Small intestine (tissue), 7 donors: ENCODE results near the gene ABR. TPM values are rescaled to one million over a fixed set of nuclear protein-coding genes. Genes with fewer than 3 reads are reported as not detected.
"Not testable (repeated sequence)": the region's sequence is repeated elsewhere in the genome, so short reads cannot be mapped to it uniquely, and the experiment has no call there.

ENCODE experiments used
- DNase-seq, 2 donors: peaks; one replicate each; pipeline versions ENCODE4 v3.0.0 to v3.0.0-alpha.2; 2013
- FAIRE-seq: peaks from 2 replicates; lab custom pipeline; 2012; peaks lifted over from hg19 to GRCh38; lab: Jason Lieb, UNC
- H3K27ac ChIP-seq, 3 donors: one replicate each; pipeline ENCODE4 v1.5.1; 2013; ENCODE audit warnings: low read length in 2 of 3, mild to moderate bottlenecking in 2 of 3, control low read depth in 1 of 3, inconsistent platforms in 1 of 3, low read depth in 1 of 3, moderate library complexity in 1 of 3
- H3K27me3 ChIP-seq, 3 donors: one replicate each; pipeline ENCODE4 v1.6.1; 2013; ENCODE audit warnings: low read length in 3 of 3, inconsistent platforms in 1 of 3; ENCODE audit not compliant: control insufficient read depth in 3 of 3, insufficient read depth in 3 of 3
- H3K36me3 ChIP-seq, 3 donors: one replicate each; pipeline ENCODE4 v1.6.1; 2013; ENCODE audit warnings: low read length in 3 of 3, inconsistent platforms in 1 of 3, low read depth in 1 of 3, mild to moderate bottlenecking in 1 of 3, moderate library complexity in 1 of 3; ENCODE audit not compliant: control insufficient read depth in 3 of 3, insufficient read depth in 2 of 3
- H3K4me1 ChIP-seq, 3 donors: one replicate each; pipeline ENCODE4 v1.6.1; 2013; ENCODE audit warnings: low read length in 2 of 3, inconsistent platforms in 1 of 3, low read depth in 1 of 3, mild to moderate bottlenecking in 1 of 3, moderate library complexity in 1 of 3; ENCODE audit not compliant: control insufficient read depth in 3 of 3, insufficient read depth in 2 of 3
- H3K4me3 ChIP-seq, 3 donors: one replicate each; pipeline ENCODE4 v1.5.1; 2013; ENCODE audit warnings: low read length in 3 of 3, control low read depth in 1 of 3, inconsistent platforms in 1 of 3, low read depth in 1 of 3, mild to moderate bottlenecking in 1 of 3, moderate library complexity in 1 of 3
- H3K9me3 ChIP-seq, 2 donors: one replicate each; pipeline ENCODE4 v1.6.1; 2013; ENCODE audit warnings: low read depth in 1 of 2, low read length in 1 of 2; ENCODE audit not compliant: control insufficient read depth in 2 of 2, insufficient read depth in 1 of 2
- WGBS, 3 donors: extraction: QIAGEN DNeasy Blood & Tissue Kit; methylation state at CpG; one replicate each; pipeline ENCODE4 v1.1.7; 2013; 5-methylcytosine and 5-hydroxymethylcytosine counted together
- polyA plus RNA-seq, 4 donors: library from polyadenylated mRNA; stranded (reverse) in 3 of 4; unstranded in 1 of 4; fragments of 200-250 nt in 3 of 4; fragments of 120-200 nt in 1 of 4; gene quantifications; one replicate each; pipeline versions ENCODE4 v1.2.1 to v1.2.3, GENCODE V29; 2013
- donor health status: healthy with polysubstance abuse.
- donor health status: control.
- donor health status: control.
- donor health status: Bipolar disorder and iron deficiency.
- donor health status: healthy.

Gene ABR
- polyA plus RNA-seq, 4 donors: 69.8 to 131 (median 83.5) TPM

DNA sequence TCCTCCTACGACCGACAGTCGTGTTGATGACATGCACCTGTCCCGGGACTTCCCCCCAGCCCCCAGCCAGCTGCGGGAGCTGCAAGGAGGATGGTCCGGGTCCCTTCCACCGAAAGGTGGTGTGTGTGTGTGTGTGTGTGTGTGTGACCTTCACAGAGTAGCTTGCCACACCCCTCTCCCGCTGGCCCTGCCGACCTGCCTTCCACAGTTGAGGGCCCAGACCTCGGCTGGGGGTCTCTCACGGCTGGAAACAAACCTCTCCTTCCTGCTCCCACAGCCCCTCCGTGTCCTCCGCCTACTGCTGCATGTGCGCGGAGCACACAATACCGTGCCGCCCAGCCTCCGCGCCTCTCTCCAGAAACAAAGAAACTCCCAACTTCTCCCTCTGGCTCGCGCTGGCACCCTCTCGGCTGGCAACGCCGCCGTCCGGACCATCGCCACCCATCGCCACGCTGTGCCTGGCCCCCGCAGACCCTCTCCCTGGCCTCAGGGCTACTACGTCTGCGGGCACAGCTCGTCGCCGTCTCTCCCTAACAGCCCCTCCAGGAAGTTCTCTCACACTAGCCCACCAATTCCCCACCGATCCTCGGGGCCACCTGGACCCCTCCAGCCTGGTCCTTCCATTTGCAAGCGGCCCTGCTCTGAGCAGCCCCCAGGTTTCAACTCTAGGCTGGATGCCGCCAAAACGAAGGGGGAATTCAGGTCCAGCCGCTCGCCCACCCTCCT, 101.6 kb downstream of the ABR start:
- peaks cover 5 to 87% (median 5%) of the 10 kb centered on the region in 3 donors for H3K36me3 ChIP-seq
- DNase-seq (no peak), FAIRE-seq (no peak)
- WGBS, 3 donors: 85 to 88% (median 87%) methylated on average over 36 to 42 of the region's 42 CpGs
- H3K27me3 ChIP-seq: no peaks in the 10 kb centered on the region
- no peak overlapping the region for H3K4me3 ChIP-seq
- H3K9me3 ChIP-seq: no peaks in the 10 kb centered on the region
- peaks cover 2 to 68% (median 3%) of the 10 kb centered on the region in 3 donors for H3K4me1 ChIP-seq
- no peak overlapping the region for H3K27ac ChIP-seq

DNA sequence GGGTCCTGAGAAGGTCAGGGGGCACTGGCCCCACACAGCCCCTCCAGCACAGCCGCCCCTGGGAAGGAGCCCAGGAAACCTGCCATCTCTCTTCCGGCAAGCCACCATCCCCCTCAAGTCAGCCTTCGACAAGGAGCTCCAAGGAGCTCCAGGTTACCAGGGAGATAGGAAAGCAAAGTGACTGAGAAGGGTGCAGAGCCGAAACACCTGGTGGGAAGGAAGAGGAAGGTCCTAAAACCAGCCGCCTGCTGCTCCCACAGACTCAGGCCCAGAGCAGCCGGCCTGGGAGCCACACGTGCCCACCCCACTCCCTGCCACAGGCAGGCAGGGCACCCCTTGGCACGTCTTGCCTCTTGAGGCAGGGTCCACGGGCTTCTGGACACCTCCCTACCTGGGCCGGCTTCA, 102.2 kb downstream of the ABR start:
- no peak for FAIRE-seq
- 77 to 89% (median 81%) methylated on average over 8 to 10 of the region's 10 CpGs for WGBS, 3 donors

DNA sequence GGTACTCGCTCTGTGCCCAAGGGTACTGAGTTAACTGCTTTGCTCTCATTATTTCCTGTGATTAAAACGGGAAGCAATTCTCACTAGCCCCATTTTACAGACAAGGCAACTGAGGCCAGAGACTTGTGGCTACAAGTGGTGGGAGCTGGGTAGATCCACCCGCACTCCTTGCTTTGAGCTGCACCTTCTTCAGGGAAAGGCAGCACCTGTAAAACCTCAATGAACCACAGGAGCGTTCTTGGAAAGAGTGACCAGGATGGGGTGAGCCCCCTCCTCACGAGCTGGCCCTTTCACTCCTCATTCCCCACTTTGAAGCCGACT, 102.8 kb downstream of the ABR start:
- FAIRE-seq: no peak
- H3K36me3 ChIP-seq: peaks cover 5 to 87% (median 8%) of the 10 kb centered on the region in 3 donors

More for the DNA sequence above, 102.2 kb downstream of the ABR start:
- H3K27ac ChIP-seq: no peak overlapping the region
- peaks cover 5 to 87% (median 6%) of the 10 kb centered on the region in 3 donors for H3K36me3 ChIP-seq
- H3K4me1 ChIP-seq: peaks cover 2 to 66% (median 3%) of the 10 kb centered on the region in 3 donors
- no peak overlapping the region for H3K4me3 ChIP-seq
- H3K9me3 ChIP-seq: no peaks in the 10 kb centered on the region
- H3K27me3 ChIP-seq: no peaks in the 10 kb centered on the region
- no peak for DNase-seq

GRCh38 chr17:1076299-1076981, 103.3 kb downstream of the ABR start:
- no peaks in the 10 kb centered on the region for H3K27me3 ChIP-seq
- DNase-seq (no peak), FAIRE-seq (no peak)
- H3K9me3 ChIP-seq: no peaks in the 10 kb centered on the region
- H3K36me3 ChIP-seq: peaks cover 5 to 87% (median 8%) of the 10 kb centered on the region in 3 donors
- no peak overlapping the region for H3K4me3 ChIP-seq
- H3K4me1 ChIP-seq: peaks cover 0 to 59% (median 2%) of the 10 kb centered on the region in 3 donors
- WGBS, 3 donors: 83 to 87% (median 87%) methylated on average over 10 to 15 of the region's 15 CpGs
- peak overlapping the region in 1 of 3 donors; percentile 90 for H3K27ac ChIP-seq

More for the DNA sequence above, 102.8 kb downstream of the ABR start:
- H3K27ac ChIP-seq: no peak overlapping the region
- WGBS, 3 donors: 87 to 90% (median 88%) methylated on average over 6 of the region's 6 CpGs
- peaks cover under 1 to 60% (median 2%) of the 10 kb centered on the region in 3 donors for H3K4me1 ChIP-seq
- no peak for DNase-seq
- H3K27me3 ChIP-seq: no peaks in the 10 kb centered on the region
- no peaks in the 10 kb centered on the region for H3K9me3 ChIP-seq
- no peak overlapping the region for H3K4me3 ChIP-seq

GRCh38 chr17:1074886-1075605, 104.7 kb downstream of the ABR start:
- FAIRE-seq (no peak), DNase-seq (peak; percentile 75 to 89)
- WGBS, 3 donors: 52 to 74% (median 61%) methylated on average over 20 of the region's 20 CpGs
- Histone ChIP-seq H3K36me3 (peaks cover 9 to 88% (median 11%) of the 10 kb centered on the region in 3 donors), H3K27me3 (no peaks in the 10 kb centered on the region), H3K27ac (peak overlapping the region; percentile 47 to 90 (median 69)), H3K9me3 (no peaks in the 10 kb centered on the region), H3K4me3 (no peak overlapping the region), H3K4me1 (peaks cover 0 to 47% (median 2%) of the 10 kb centered on the region in 3 donors)

DNA sequence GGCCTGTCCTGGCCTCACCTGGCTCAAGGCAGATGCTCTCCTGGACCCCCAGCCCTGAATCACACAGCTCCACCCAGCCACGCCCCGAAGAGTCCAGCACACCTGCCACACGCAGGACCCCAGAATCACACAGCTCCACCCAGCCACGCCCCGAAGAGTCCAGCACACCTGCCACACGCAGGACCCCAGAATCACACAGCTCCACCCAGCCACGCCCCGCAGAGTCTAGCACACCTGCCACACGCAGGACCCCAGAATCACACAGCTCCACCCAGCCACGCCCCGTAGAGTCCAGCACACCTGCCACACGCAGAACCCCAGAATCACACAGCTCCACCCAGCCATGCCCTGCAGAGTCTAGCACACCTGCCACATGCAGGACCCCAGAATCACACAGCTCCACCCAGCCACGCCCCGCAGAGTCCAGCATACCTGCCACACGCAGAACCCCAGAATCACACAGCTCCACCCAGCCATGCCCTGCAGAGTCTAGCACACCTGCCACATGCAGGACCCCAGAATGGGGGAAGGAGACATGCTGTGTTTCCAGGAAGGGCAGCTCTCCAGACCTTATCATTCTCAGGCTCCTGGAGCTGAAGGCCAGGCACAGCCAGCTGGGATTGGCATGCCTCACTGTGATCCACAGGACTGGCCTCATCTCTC, 105.7 kb downstream of the ABR start:
- not testable (repeated sequence) for H3K27me3 ChIP-seq, H3K4me3 ChIP-seq, FAIRE-seq, H3K9me3 ChIP-seq
- peak overlapping the region; percentile 36 to 90 (median 75) for H3K27ac ChIP-seq
- H3K36me3 ChIP-seq: peaks cover 9 to 86% (median 13%) of the 10 kb centered on the region in 3 donors
- 30 to 72% (median 47%) methylated on average over 15 of the region's 15 CpGs for WGBS, 3 donors
- peak; percentile 59 to 62 for DNase-seq
- H3K4me1 ChIP-seq: peaks cover 0 to 40% (median 2%) of the 10 kb centered on the region in 3 donors

- Histone ChIP-seq H3K4me1 (peaks cover 0 to 35% (median 2%) of the 10 kb centered on the region in 3 donors), H3K27me3 (no peaks in the 10 kb centered on the region), H3K27ac (peak overlapping the region in 2 of 3 donors; percentile 57 to 90), H3K36me3 (peaks cover 10 to 85% (median 12%) of the 10 kb centered on the region in 3 donors), H3K9me3 (no peaks in the 10 kb centered on the region), H3K4me3 (no peak overlapping the region)
- WGBS, 3 donors: 62 to 80% (median 70%) methylated on average over 20 to 25 of the region's 25 CpGs
- peak in 1 of 2 donors; percentile 23 for DNase-seq
- no peak for FAIRE-seq
Observed at GRCh38 chr17:1073241-1073962, 106.4 kb downstream of the ABR start.
